HepG2 (cell line): ENCODE measurements around the gene NPB. TPM values are rescaled to one million over a fixed set of nuclear protein-coding genes. Genes with fewer than 3 reads are reported as not detected.

ENCODE experiments used
- DNMT3B ChIP-seq: conservative IDR thresholded peaks from 2 replicates; pipeline ENCODE4 v1.6.1; 2016; ENCODE audit warnings: missing biosample characterization, control low read depth
- HNF1A ChIP-seq, 2 experiments: sonication (generic) in 1 of 2; formaldehyde crosslinking in 1 of 2; IDR thresholded peaks; 2 replicates each; pipeline versions ENCODE4 v1.4.0 to v1.6.1; 2016 to 2020; ENCODE audit warnings: borderline replicate concordance in 1 of 2, low read depth in 1 of 2, mild to moderate bottlenecking in 1 of 2, missing genetic modification reagents in 1 of 2
- NFAT5 ChIP-seq: sonication (generic); formaldehyde crosslinking; IDR thresholded peaks from 2 replicates; pipeline ENCODE4 v1.4.0; 2020; ENCODE audit warnings: missing genetic modification reagents
- NR2F1 ChIP-seq, 2 experiments: fragments of 450-650 bp in 1 of 2; formaldehyde crosslinking in 1 of 2; IDR thresholded peaks; 2 replicates each; pipeline versions ENCODE4 v1.5.0 to v1.6.1; 2016 to 2020; ENCODE audit warnings: mild to moderate bottlenecking in 1 of 2, missing compliant biosample characterization in 1 of 2, missing genetic modification reagents in 1 of 2, moderate library complexity in 1 of 2
- ONECUT2 ChIP-seq: sonication (generic); formaldehyde crosslinking; IDR thresholded peaks from 2 replicates; pipeline ENCODE4 v1.4.0; 2020; ENCODE audit warnings: missing genetic modification reagents
- SP140L ChIP-seq: sonication (generic); formaldehyde crosslinking; IDR thresholded peaks from 2 replicates; pipeline ENCODE4 v1.4.0; 2020; ENCODE audit warnings: missing genetic modification reagents, borderline replicate concordance
- ZNF678 ChIP-seq: sonication (generic); formaldehyde crosslinking; IDR thresholded peaks from 2 replicates; pipeline ENCODE4 v1.4.0; 2020; ENCODE audit warnings: mild to moderate bottlenecking, missing genetic modification reagents
- ZNF749 ChIP-seq: sonication (generic); formaldehyde crosslinking; IDR thresholded peaks from 2 replicates; pipeline ENCODE4 v1.8.0; 2022; ENCODE audit warnings: mild to moderate bottlenecking, missing genetic modification reagents, moderate library complexity, borderline replicate concordance
- ZNF770 ChIP-seq: sonication (generic); formaldehyde crosslinking; IDR thresholded peaks from 2 replicates; pipeline ENCODE4 v1.5.0; 2020; ENCODE audit warnings: mild to moderate bottlenecking, missing genetic modification reagents
- ZNF781 ChIP-seq: sonication (generic); formaldehyde crosslinking; IDR thresholded peaks from 2 replicates; pipeline ENCODE4 v1.5.1; 2020; ENCODE audit warnings: borderline replicate concordance, mild to moderate bottlenecking, missing genetic modification reagents; ENCODE audit errors: not compliant biosample characterization
- polyA plus RNA-seq, 8 experiments: library from polyadenylated mRNA; depleted of rRNA in 3 of 8; stranded (reverse) in 7 of 8; unstranded in 1 of 8; fragments of >200 nt; fragmentation: Illumina TruSeq in 4 of 8; extraction: Trizol in 4 of 8; gene quantifications; 2 replicates each; pipeline versions ENCODE4 v1.2.1 to v1.2.3, GENCODE V29; 2011 to 2016; ENCODE audit warnings: low read depth in 4 of 8, missing spikeins in 1 of 8, mixed read lengths in 1 of 8; ENCODE audit not compliant: insufficient read depth in 1 of 8
- total RNA-seq, 5 experiments: library from RNA; depleted of rRNA; stranded (reverse); fragments of >200 nt; fragmentation: Illumina TruSeq; extraction: Trizol; gene quantifications; 2 replicates each; pipeline ENCODE4 v1.2.3, GENCODE V29; 2016; ENCODE audit warnings: low read depth in 1 of 5
- TF ChIP-seq, protein P1 (sequence below): sonication (generic); formaldehyde crosslinking; IDR thresholded peaks from 2 replicates; pipeline ENCODE4 v1.4.0; 2020; ENCODE audit warnings: mild to moderate bottlenecking, missing genetic modification reagents

NPB gene
- total and polyA plus RNA-seq, 2 of the 13 experiments (the other 11 are each of a cell fraction or from before 2014, with no cell fraction given) = 0.11 to 0.93 TPM

- no peak for TF ChIP-seq HNF1A (IDR thresholded peaks at IDR 0.05; ENCODE audit: low read depth)
- TF ChIP-seq HNF1A (CRISPR knock-in tag; IDR thresholded peaks at IDR 0.05; ENCODE audit: borderline replicate concordance) = peak; percentile 20; the same call in 1 of the 2 replicates
- peak; percentile 25 for TF ChIP-seq ZNF781 (CRISPR knock-in tag)
- 0 out of 2 replicates have a peak, but pooled peaks have one; percentile 24 for TF ChIP-seq ZNF770 (CRISPR knock-in tag)
- TF ChIP-seq ZNF749 (CRISPR knock-in tag) = no peak
- 0 out of 2 replicates have a peak, but pooled peaks have one; percentile 33 for TF ChIP-seq NFAT5 (CRISPR knock-in tag)
- TF ChIP-seq NR2F1 (CRISPR knock-in tag; IDR thresholded peaks at IDR 0.05) = peak; percentile 78 to 93; a peak in 3 of 4 replicates
- no peak for TF ChIP-seq SP140L (CRISPR knock-in tag)
- TF ChIP-seq, protein P1, sequence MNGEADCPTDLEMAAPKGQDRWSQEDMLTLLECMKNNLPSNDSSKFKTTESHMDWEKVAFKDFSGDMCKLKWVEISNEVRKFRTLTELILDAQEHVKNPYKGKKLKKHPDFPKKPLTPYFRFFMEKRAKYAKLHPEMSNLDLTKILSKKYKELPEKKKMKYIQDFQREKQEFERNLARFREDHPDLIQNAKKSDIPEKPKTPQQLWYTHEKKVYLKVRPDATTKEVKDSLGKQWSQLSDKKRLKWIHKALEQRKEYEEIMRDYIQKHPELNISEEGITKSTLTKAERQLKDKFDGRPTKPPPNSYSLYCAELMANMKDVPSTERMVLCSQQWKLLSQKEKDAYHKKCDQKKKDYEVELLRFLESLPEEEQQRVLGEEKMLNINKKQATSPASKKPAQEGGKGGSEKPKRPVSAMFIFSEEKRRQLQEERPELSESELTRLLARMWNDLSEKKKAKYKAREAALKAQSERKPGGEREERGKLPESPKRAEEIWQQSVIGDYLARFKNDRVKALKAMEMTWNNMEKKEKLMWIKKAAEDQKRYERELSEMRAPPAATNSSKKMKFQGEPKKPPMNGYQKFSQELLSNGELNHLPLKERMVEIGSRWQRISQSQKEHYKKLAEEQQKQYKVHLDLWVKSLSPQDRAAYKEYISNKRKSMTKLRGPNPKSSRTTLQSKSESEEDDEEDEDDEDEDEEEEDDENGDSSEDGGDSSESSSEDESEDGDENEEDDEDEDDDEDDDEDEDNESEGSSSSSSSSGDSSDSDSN = peak; percentile 77
- no peak for TF ChIP-seq DNMT3B
- no peak for TF ChIP-seq ONECUT2
- no peak for TF ChIP-seq ZNF678 (CRISPR knock-in tag)
These were observed 24.6 kb downstream of the NPB start (continued) for GRCh38 chr17:81926451-81927151.
